ENCODE measurements around the gene SLC35C1.

DNA sequence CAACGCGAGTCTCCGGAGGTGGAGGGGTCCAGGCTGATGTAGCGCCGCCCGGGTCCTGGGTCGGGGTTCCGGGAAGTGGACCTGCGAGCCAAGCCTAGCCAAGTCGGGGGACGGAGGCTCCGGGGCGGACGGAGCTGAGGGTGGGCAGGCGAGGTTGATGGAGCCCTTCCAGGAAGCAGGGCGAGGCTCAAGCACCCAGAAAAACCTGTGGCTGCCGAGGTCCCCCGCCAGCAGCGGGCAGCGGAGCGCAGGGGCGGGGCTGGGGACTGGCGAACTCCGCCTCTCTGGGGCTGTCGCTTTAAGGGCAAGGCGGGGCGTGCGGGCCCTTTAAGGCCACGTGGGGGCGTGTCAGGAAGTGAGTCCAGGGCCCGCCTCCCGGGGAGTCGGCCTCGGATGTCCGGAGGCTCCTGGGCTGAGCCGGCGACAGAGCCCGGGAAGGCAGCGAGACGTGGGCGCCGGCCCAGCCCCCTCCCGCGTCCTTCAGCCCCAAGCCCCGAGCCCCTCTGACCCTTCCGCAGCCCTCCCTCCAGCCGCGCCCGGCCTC lies at the start of gene SLC35C1:
- TF ChIP-seq YY1 (IDR thresholded peaks at IDR 0.05; ENCODE audit: insufficient read depth, insufficient read length) = peak; percentile 16
- TF ChIP-seq ZNF274 (IDR thresholded peaks at IDR 0.05; ENCODE audit: low read depth, low read length) = no peak
- no peak for TF ChIP-seq SUZ12 (IDR thresholded peaks at IDR 0.05; ENCODE audit: extremely low read depth, insufficient read depth, insufficient read length)

All from NT2/D1 (cell line).